T-cell (primary cell): ENCODE measurements around the gene ATP5F1B. TPM values are rescaled to one million over a fixed set of nuclear protein-coding genes. Genes with fewer than 3 reads are reported as not detected.

ENCODE experiments used
- ATAC-seq, 4 experiments: fragments of 200-7000 bp in 3 of 4; fragments of 150-1000 bp in 1 of 4; cut with Tn5 transposase; replicated peaks in 1 of 4; 1 replicate in 3 of 4; 2 replicates in 1 of 4; pipeline ENCODE4 v1.10.0; 2021; ENCODE audit warnings: moderate library complexity in 3 of 4, mild to moderate bottlenecking in 2 of 4, moderate number of reproducible peaks in 1 of 4
- CTCF ChIA-PET, 2 donors: fragments of 300-600 bp; sonication (Branson Sonifier 250); formaldehyde crosslinking; loops; one replicate each; lab custom pipeline; 2022; ENCODE audit warnings: antibody characterized with exemption in 2 of 2; lab: Charles Lee
- POLR2A ChIA-PET, 2 donors: fragments of 300-600 bp; sonication (Branson Sonifier 250); formaldehyde crosslinking; loops; one replicate each; lab custom pipeline; 2022; ENCODE audit warnings: antibody characterized with exemption in 2 of 2; lab: Charles Lee
- DNase-seq, 35 experiments: peaks; one replicate each; pipeline versions ENCODE4 v3.0.0 to v3.0.0-alpha.2; 2013 to 2023
- H3K27ac ChIP-seq: one replicate; pipeline ENCODE4 v1.5.1; 2013; ENCODE audit warnings: low read length
- H3K27me3 ChIP-seq, 2 experiments: replicated peaks in 1 of 2; 1 replicate in 1 of 2; 2 replicates in 1 of 2; pipeline versions ENCODE4 v1.6.1 to v1.7.0; 2013; ENCODE audit warnings: low read length in 1 of 2, mixed read lengths in 1 of 2; ENCODE audit not compliant: control insufficient read depth in 2 of 2, insufficient read depth in 2 of 2; ENCODE audit errors: extremely low read depth in 1 of 2
- H3K36me3 ChIP-seq, 2 donors: 1 replicate in 1 of 2; 2 replicates in 1 of 2; pipeline versions ENCODE4 v1.6.1 to v1.7.0; 2013; ENCODE audit warnings: low read length in 1 of 2; ENCODE audit not compliant: control insufficient read depth in 2 of 2, insufficient read depth in 1 of 2; ENCODE audit errors: extremely low read depth in 1 of 2
- H3K4me1 ChIP-seq, 2 experiments: 1 replicate in 1 of 2; 2 replicates in 1 of 2; pipeline versions ENCODE4 v1.6.1 to v1.7.0; 2013; ENCODE audit warnings: low read length in 2 of 2, mixed read lengths in 1 of 2; ENCODE audit not compliant: insufficient read depth in 2 of 2, control insufficient read depth in 1 of 2; ENCODE audit errors: extremely low read depth in 1 of 2
- H3K4me3 ChIP-seq, 2 donors: 1 replicate in 1 of 2; 2 replicates in 1 of 2; pipeline versions ENCODE4 v1.5.1 to v1.7.0; 2013; ENCODE audit warnings: mild to moderate bottlenecking in 2 of 2, low read length in 1 of 2, moderate library complexity in 1 of 2; ENCODE audit not compliant: control insufficient read depth in 1 of 2; ENCODE audit errors: extremely low read depth in 1 of 2
- H3K9me3 ChIP-seq: 2 replicates; pipeline ENCODE4 v1.7.0; 2013
- H3K27ac Mint-ChIP-seq, 2 donors: one replicate each; pipeline ENCODE4 v1.8.0; 2020 to 2021; ENCODE audit warnings: mild to moderate bottlenecking in 2 of 2, mixed read lengths in 2 of 2
- H3K27me3 Mint-ChIP-seq, 2 donors: one replicate each; pipeline ENCODE4 v1.8.0; 2021 to 2022; ENCODE audit warnings: mixed read lengths in 2 of 2
- H3K36me3 Mint-ChIP-seq: one replicate; pipeline ENCODE4 v1.8.0; 2021; ENCODE audit warnings: mixed read lengths
- H3K4me1 Mint-ChIP-seq, 3 donors: one replicate each; pipeline ENCODE4 v1.8.0; 2020 to 2022; ENCODE audit warnings: mixed read lengths in 3 of 3, mild to moderate bottlenecking in 1 of 3
- H3K4me3 Mint-ChIP-seq, 3 donors: one replicate each; pipeline ENCODE4 v1.8.0; 2020 to 2022; ENCODE audit warnings: mild to moderate bottlenecking in 3 of 3, mixed read lengths in 3 of 3, moderate library complexity in 3 of 3
- H3K9me3 Mint-ChIP-seq, 3 donors: one replicate each; pipeline ENCODE4 v1.8.0; 2020 to 2022; ENCODE audit warnings: mixed read lengths in 3 of 3
- WGBS: methylation state at CpG from one replicate; pipeline ENCODE4 v1.1.5; 2013; ENCODE audit warnings: missing lambda C conversion rate; ENCODE audit not compliant: insufficient coverage; 5-methylcytosine and 5-hydroxymethylcytosine counted together
- total RNA-seq, 35 experiments: library from RNA in 6 of 35; stranded (reverse) in 6 of 35; fragments of 120-200 nt in 1 of 35; gene quantifications; one replicate each; pipeline versions ENCODE4 v1.2.1 to v1.2.4 and lab custom pipeline; 2013 to 2026

Gene ATP5F1B
- total RNA-seq, 5 donors from 2014 or later (not counting 1 experiment from before 2014, with no cell fraction given), result 252 to 290 (median 283) TPM

DNA sequence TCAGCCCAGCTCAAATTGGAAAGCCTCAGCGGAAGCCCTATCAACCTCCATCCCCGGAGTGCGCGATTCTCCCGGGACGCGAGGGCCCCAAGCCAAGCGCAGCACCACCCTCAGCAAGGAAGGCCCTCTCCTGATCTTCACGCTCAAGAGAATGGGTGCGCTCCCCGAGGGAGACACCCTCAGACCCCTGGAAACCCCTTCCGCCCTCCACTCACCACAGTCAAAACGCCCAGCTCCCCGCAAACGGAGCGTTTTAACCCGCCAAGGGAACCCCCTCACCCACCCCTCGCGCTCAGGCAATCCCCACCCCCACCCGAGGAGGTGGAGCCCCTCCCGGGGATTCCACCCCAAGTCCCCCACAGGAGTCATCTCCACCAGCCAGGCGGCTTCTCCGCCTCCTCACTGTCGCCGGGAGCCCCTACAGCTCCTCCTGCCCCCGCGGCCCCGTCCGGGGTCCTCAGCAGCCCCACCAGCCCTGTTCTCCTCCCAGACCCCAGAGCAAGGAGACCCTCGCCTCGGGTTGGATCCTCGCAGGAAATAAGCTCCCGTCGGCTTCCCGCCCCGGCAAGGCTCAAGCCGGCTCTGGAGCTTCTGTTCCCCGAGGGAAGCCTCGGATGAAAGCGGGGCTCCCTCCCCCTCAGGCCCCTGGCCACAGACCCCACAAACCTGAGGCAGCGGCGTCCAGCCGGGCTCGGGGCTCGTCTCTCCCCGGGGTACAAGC, 16.2 kb downstream of the ATP5F1B start:
- H3K27ac Mint-ChIP-seq, result peak overlapping the region; percentile 91 to 94

DNA sequence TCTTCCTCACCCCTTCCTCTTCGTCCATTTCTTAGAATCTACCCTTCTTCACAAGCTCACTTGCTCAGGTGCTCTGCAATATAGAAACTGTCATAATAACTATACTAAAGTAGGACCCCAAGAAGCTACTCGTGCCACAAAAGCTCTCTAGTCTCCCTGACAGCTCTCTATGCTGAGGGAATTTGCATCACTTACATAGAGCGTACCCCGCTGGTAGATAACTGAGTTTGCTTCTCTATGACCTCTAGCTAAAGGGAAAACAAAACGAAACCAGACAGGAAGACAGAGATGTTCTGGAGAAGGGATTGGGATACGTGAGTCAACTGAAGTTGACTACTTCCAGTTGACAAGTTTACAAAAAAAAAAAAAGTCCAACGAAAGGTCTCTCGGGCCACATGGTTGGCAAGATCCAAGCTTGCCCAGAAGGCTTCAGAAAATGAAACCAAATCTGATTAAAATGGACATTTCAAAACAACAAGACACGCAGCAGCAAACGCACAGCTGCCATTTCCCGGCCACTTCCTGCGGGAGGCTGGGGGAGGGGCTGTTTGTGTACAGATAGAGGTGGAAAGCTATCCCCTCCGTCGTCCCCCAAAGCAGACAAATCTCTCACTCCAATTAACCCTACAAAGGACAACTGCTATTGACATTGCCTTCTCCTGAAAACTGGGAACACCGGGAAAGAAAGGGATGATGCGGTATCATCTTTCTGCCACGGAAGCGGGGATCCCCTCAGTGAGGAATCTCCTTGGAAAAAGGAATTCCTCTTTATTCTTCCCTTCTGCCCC, 16.9 kb downstream of the ATP5F1B start:
- ATAC-seq, result peak; percentile 28 to 51 (median 42)
- no peaks in the 10 kb centered on the region for H3K27me3 ChIP-seq
- peaks cover 4 to 19% of the 10 kb centered on the region in 2 donors for H3K36me3 ChIP-seq
- Mint-ChIP-seq H3K27me3 (no peaks in the 10 kb centered on the region), H3K4me1 (peaks cover 67 to 80% (median 73%) of the 10 kb centered on the region in 3 donors), H3K9me3 (no peaks in the 10 kb centered on the region), H3K36me3 (peaks cover 19% of the 10 kb centered on the region), H3K27ac (peak overlapping the region; percentile 91 to 94), H3K4me3 (peak overlapping the region; percentile 86 to 100 (median 93))
- H3K9me3 ChIP-seq, result no peaks in the 10 kb centered on the region
- POLR2A ChIA-PET, result interaction anchor here (0.6 to 1.9 kb wide), 19 partner anchors 7 to 1128 kb away, joined by 3 to 15 read pairs (median 4); partner anchors contain the start of genes ARHGAP9 (in 1 of the 2), ORMDL2 (in 1 of the 2) and SARNP (in 1 of the 2)
- WGBS, result 3% methylated on average over 5 of the region's 18 CpGs
- H3K4me3 ChIP-seq, result peak overlapping the region; percentile 98 to 100
- CTCF ChIA-PET, result interaction anchor here (0.6 to 1.9 kb wide), 28 partner anchors 8 to 885 kb away, joined by 3 to 27 read pairs (median 4); partner anchors contain the start of genes ATP5F1B (in 1 of the 2), GLS2 (in 1 of the 2), NACA (in 1 of the 2) and RBMS2 (in 1 of the 2)
- H3K27ac ChIP-seq, result peak overlapping the region; percentile 89
- H3K4me1 ChIP-seq, result peaks cover 28 to 63% of the 10 kb centered on the region in 2 experiments
- DNase-seq, result peak; percentile 40 to 84 (median 76)

More for the DNA sequence above, 16.2 kb downstream of the ATP5F1B start:
- ATAC-seq (peak; percentile 22 to 35 (median 28)), DNase-seq (peak in 33 of 35 experiments; percentile 16 to 67 (median 43))
- CTCF ChIA-PET, result interaction anchor here (1.1 to 1.9 kb wide), 8 partner anchors 11 to 115 kb away, joined by 3 to 10 read pairs (median 5); no protein-coding TSS in a partner anchor
- Histone ChIP-seq H3K27me3 (no peaks in the 10 kb centered on the region), H3K4me3 (peak overlapping the region; percentile 98 to 100), H3K36me3 (peaks cover 4 to 14% of the 10 kb centered on the region in 2 donors), H3K4me1 (peaks cover 28 to 69% of the 10 kb centered on the region in 2 experiments), H3K27ac (peak overlapping the region; percentile 89), H3K9me3 (no peaks in the 10 kb centered on the region)
- Mint-ChIP-seq H3K27me3 (no peaks in the 10 kb centered on the region), H3K9me3 (no peaks in the 10 kb centered on the region), H3K4me3 (peak overlapping the region; percentile 86 to 100 (median 93)), H3K4me1 (peaks cover 67 to 80% (median 71%) of the 10 kb centered on the region in 3 donors), H3K36me3 (peaks cover 13% of the 10 kb centered on the region)
- WGBS, result under 1% methylated on average over 29 of the region's 46 CpGs
- POLR2A ChIA-PET, result interaction anchor here (0.5 to 1.9 kb wide), 13 partner anchors 7 to 850 kb away, joined by 3 to 7 read pairs (median 4); partner anchors contain the start of genes ARHGAP9 (in 1 of the 2), ORMDL2 (in 1 of the 2) and SARNP (in 1 of the 2)

DNA sequence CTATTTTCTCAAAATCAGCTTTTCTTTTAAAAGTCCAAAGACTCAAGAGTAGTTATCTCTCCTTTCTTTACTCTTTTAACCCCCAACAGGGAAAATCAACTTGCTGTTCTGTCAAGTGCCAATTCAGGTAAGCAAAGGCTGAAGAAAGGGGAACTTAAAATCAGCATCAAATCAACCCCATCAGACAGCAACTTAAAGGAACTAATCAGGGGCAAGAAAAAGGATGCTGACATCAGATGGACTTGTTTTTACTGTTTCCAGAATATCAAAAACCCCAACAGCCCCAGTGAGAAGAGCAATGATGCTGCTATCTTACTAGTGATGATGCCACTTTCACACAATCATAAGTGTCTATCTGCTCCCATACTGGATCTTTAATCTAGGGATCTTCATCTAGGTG, 19.1 kb downstream of the ATP5F1B start:
- no peak overlapping the region for H3K27ac ChIP-seq
- POLR2A ChIA-PET, result interaction anchor here (0.7 to 1.8 kb wide), 3 partner anchors 10 to 622 kb away, joined by 3 to 6 read pairs (median 4); no protein-coding TSS in a partner anchor
- peaks cover 4 to 24% of the 10 kb centered on the region in 2 donors for H3K36me3 ChIP-seq
- H3K4me1 ChIP-seq, result peaks cover 12 to 51% of the 10 kb centered on the region in 2 experiments
- ATAC-seq, result no peak
- no peaks in the 10 kb centered on the region for H3K27me3 ChIP-seq
- no peaks in the 10 kb centered on the region for H3K9me3 ChIP-seq
- DNase-seq, result no peak
- Mint-ChIP-seq H3K27me3 (no peaks in the 10 kb centered on the region), H3K4me3 (peak overlapping the region in 2 of 3 donors; percentile 17 to 100), H3K9me3 (no peaks in the 10 kb centered on the region), H3K27ac (peak overlapping the region; percentile 55 to 62), H3K36me3 (peaks cover 26% of the 10 kb centered on the region), H3K4me1 (peaks cover 67 to 74% (median 68%) of the 10 kb centered on the region in 3 donors)
- H3K4me3 ChIP-seq, result no peak overlapping the region
- CTCF ChIA-PET, result interaction anchor here in 1 of 2 donors (0.8 to 1.0 kb wide), 2 partner anchors 9 to 10 kb away, joined by 3 to 5 read pairs; no protein-coding TSS in a partner anchor

DNA sequence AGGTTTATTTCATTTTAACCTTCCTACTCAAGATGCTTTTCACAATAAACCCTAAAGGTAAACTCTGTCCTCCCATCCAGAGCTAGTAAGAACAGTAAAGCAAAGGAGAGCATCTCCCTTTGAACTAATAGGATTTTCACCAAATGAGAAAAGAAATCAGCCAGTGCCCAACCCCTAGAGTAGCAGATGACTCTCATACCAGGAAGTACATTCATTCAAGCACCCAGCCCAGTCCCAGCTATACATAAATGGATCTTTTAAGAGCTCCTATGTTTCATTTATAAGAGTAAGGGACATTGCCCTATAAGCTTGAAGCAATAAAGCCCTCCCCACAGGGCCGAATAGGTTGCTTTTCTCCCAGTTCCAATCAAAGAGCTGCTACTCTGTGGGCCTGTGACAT, 23.2 kb downstream of the ATP5F1B start:
- Histone ChIP-seq H3K27ac (no peak overlapping the region), H3K4me1 (peaks cover 0 to 26% of the 10 kb centered on the region in 2 experiments), H3K36me3 (peaks cover 3 to 47% of the 10 kb centered on the region in 2 donors), H3K4me3 (no peak overlapping the region), H3K27me3 (no peaks in the 10 kb centered on the region), H3K9me3 (no peaks in the 10 kb centered on the region)
- WGBS, result no CpG with 5 or more reads among the region's 1 CpG
- Mint-ChIP-seq H3K9me3 (no peaks in the 10 kb centered on the region), H3K27me3 (no peaks in the 10 kb centered on the region), H3K27ac (no peak overlapping the region), H3K4me3 (no peak overlapping the region), H3K4me1 (peaks cover 61 to 74% (median 71%) of the 10 kb centered on the region in 3 donors), H3K36me3 (peaks cover 39% of the 10 kb centered on the region)
- ChIA-PET CTCF (interaction anchor here in 1 of 2 donors (0.6 to 4.3 kb wide), 2 partner anchors 14 to 49 kb away, joined by 3 to 23 read pairs; no protein-coding TSS in a partner anchor), POLR2A (interaction anchor here in 1 of 2 donors (0.6 kb wide), 1 partner anchor 35 kb away, joined by 3 read pairs; no protein-coding TSS in a partner anchor)
- ATAC-seq, result no peak
- no peak for DNase-seq

DNA sequence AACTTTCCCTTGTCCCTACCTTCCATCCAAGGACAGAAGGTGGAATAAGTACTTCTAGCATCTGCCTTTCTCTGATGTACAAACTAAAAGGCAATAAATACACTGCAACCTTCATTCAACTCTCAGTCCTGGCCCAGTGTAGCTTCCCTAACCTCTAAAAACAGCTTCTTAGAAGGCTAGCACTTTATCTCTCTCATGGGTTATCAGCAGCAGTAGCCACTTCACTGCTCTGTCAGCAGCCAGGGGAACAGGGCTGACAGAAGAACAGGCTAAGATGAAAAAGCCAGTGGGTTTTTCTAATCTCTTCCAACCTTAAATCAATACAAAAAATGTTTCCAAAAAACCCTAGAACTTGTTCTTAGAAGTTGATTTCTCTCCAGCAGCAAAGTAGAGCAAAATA, 28.9 kb downstream of the ATP5F1B start:
- Histone ChIP-seq H3K27ac (no peak overlapping the region), H3K36me3 (peaks cover 17 to 78% of the 10 kb centered on the region in 2 donors), H3K4me1 (no peaks in the 10 kb centered on the region), H3K27me3 (no peaks in the 10 kb centered on the region), H3K4me3 (no peak overlapping the region), H3K9me3 (no peaks in the 10 kb centered on the region)
- Mint-ChIP-seq H3K9me3 (no peaks in the 10 kb centered on the region), H3K36me3 (peaks cover 62% of the 10 kb centered on the region), H3K27ac (peak overlapping the region; percentile 22 to 42), H3K4me3 (no peak overlapping the region), H3K4me1 (peaks cover 27 to 33% (median 32%) of the 10 kb centered on the region in 3 donors), H3K27me3 (no peaks in the 10 kb centered on the region)
- POLR2A ChIA-PET, result interaction anchor here in 1 of 2 donors (0.5 kb wide), 1 partner anchor 280 kb away, joined by 6 read pairs; no protein-coding TSS in a partner anchor
- CTCF ChIA-PET, result interaction anchor here in 1 of 2 donors (0.6 kb wide), 2 partner anchors 12 to 140 kb away, joined by 6 to 10 read pairs; no protein-coding TSS in a partner anchor
- ATAC-seq, result no peak
- DNase-seq, result no peak
